MM.1S (cell line): ENCODE measurements around the gene PIAS3.
"Not testable (repeated sequence)": the region's sequence is repeated elsewhere in the genome, so short reads cannot be mapped to it uniquely, and the experiment has no call there.

Source experiments
- DNase-seq: peaks from one replicate; pipeline ENCODE4 v3.0.0-alpha.2; 2015
- H2AFZ ChIP-seq: fragments of 300-600 bp; sonication (generic); 2 replicates; pipeline ENCODE4 v1.6.0; 2016; ENCODE audit warnings: antibody characterized with exemption, low read length
- H3F3A ChIP-seq: fragments of 300-600 bp; sonication (generic); 2 replicates; pipeline ENCODE4 v1.6.1; 2016; ENCODE audit warnings: mild to moderate bottlenecking, antibody characterized with exemption, low read length, moderate library complexity, mixed read lengths; ENCODE audit not compliant: insufficient read depth
- H3K27ac ChIP-seq: fragments of 300-600 bp; sonication (generic); 2 replicates; pipeline ENCODE4 v1.5.1; 2016; ENCODE audit warnings: mild to moderate bottlenecking, low read length
- H3K27me3 ChIP-seq: fragments of 300-600 bp; sonication (generic); replicated peaks from 2 replicates; pipeline ENCODE4 v1.6.0; 2016; ENCODE audit warnings: low read length; ENCODE audit not compliant: insufficient read depth
- H3K36me3 ChIP-seq: fragments of 300-600 bp; sonication (generic); replicated peaks from 2 replicates; pipeline ENCODE4 v1.6.1; 2016; ENCODE audit warnings: mild to moderate bottlenecking, low read length, mixed read lengths; ENCODE audit not compliant: insufficient read depth
- H3K4me1 ChIP-seq: fragments of 300-600 bp; sonication (generic); 2 replicates; pipeline ENCODE4 v1.6.1; 2016; ENCODE audit warnings: low read length, mixed read lengths
- H3K4me2 ChIP-seq: fragments of 300-600 bp; sonication (generic); 2 replicates; pipeline ENCODE4 v1.6.0; 2016; ENCODE audit warnings: low read depth, low read length
- H3K4me3 ChIP-seq: fragments of 300-600 bp; sonication (generic); 2 replicates; pipeline ENCODE4 v1.5.1; 2016; ENCODE audit warnings: low read length, mixed read lengths
- H3K79me2 ChIP-seq: fragments of 300-600 bp; sonication (generic); 2 replicates; pipeline ENCODE4 v1.6.1; 2016; ENCODE audit warnings: mixed run types, low read length, mixed read lengths
- H3K9ac ChIP-seq: fragments of 300-600 bp; sonication (generic); 2 replicates; pipeline ENCODE4 v1.6.1; 2016; ENCODE audit warnings: low read length, mixed read lengths
- H3K9me2 ChIP-seq: fragments of 300-600 bp; sonication (generic); replicated peaks from 2 replicates; pipeline ENCODE4 v1.6.1; 2016; ENCODE audit warnings: mild to moderate bottlenecking, low read length, mixed read lengths; ENCODE audit not compliant: insufficient read depth
- H3K9me3 ChIP-seq: fragments of 300-600 bp; sonication (generic); replicated peaks from 2 replicates; pipeline ENCODE4 v1.6.1; 2016; ENCODE audit warnings: mild to moderate bottlenecking, low read length, mixed read lengths; ENCODE audit not compliant: insufficient read depth
- H4K20me1 ChIP-seq: fragments of 300-600 bp; sonication (generic); 2 replicates; pipeline ENCODE4 v1.6.1; 2016; ENCODE audit warnings: mild to moderate bottlenecking, low read length, moderate library complexity, mixed read lengths; ENCODE audit not compliant: insufficient read depth
- EZH2 ChIP-seq: fragments of 300-600 bp; sonication (generic); optimal IDR thresholded peaks from 2 replicates; pipeline ENCODE3; 2017; ENCODE audit warnings: low read depth, mild to moderate bottlenecking, antibody characterized with exemption, low read length, mixed read lengths
- EZH2phosphoT487 ChIP-seq: fragments of 300-600 bp; sonication (generic); IDR thresholded peaks from 2 replicates; pipeline ENCODE4 v1.6.1; 2018; ENCODE audit warnings: antibody characterized with exemption, low read length
- TF ChIP-seq, protein P1 (sequence below): fragments of 300-600 bp; sonication (generic); IDR thresholded peaks from 2 replicates; pipeline ENCODE4 v1.5.1; 2016; ENCODE audit warnings: antibody characterized with exemption, low read length, mixed read lengths

Gene PIAS3

DNA sequence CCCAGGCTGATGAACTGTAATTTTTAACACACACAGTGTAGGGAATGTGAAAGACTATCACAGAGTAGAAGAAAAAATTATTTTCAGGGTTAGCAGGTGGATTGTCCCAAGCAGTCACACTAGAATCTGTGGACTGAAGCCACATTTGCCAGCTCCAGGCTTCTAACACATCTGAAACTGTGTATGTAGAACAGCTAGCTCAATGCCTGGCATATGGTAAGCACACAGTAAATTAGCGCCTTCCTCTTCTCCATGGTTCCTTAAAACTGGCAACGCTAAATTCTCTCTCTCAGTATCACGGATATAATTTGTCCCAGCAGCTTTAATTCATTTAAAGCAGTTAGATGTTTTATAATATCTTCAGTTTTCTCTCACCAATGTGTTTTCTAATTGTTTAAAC, 15.8 kb downstream of the PIAS3 start:
- Histone ChIP-seq H3K4me1 (peaks cover 14% of the 10 kb centered on the region), H3K9me2 (no peaks in the 10 kb centered on the region), H2AFZ (no peak overlapping the region), H3K4me2 (no peak overlapping the region), H3F3A (peaks cover 27% of the 10 kb centered on the region), H3K9me3 (no peaks in the 10 kb centered on the region), H3K36me3 (peaks cover 12% of the 10 kb centered on the region; the same call in 1 of the 2 replicates), H3K4me3 (no peak overlapping the region), H3K79me2 (no peaks in the 10 kb centered on the region), H3K27ac (no peak overlapping the region), H4K20me1 (no peaks in the 10 kb centered on the region), H3K9ac (no peak overlapping the region), H3K27me3 (no peaks in the 10 kb centered on the region)
- no peak for DNase-seq
- TF ChIP-seq EZH2 (no peak), EZH2phosphoT487 (no peak)
- TF ChIP-seq, protein P1, sequence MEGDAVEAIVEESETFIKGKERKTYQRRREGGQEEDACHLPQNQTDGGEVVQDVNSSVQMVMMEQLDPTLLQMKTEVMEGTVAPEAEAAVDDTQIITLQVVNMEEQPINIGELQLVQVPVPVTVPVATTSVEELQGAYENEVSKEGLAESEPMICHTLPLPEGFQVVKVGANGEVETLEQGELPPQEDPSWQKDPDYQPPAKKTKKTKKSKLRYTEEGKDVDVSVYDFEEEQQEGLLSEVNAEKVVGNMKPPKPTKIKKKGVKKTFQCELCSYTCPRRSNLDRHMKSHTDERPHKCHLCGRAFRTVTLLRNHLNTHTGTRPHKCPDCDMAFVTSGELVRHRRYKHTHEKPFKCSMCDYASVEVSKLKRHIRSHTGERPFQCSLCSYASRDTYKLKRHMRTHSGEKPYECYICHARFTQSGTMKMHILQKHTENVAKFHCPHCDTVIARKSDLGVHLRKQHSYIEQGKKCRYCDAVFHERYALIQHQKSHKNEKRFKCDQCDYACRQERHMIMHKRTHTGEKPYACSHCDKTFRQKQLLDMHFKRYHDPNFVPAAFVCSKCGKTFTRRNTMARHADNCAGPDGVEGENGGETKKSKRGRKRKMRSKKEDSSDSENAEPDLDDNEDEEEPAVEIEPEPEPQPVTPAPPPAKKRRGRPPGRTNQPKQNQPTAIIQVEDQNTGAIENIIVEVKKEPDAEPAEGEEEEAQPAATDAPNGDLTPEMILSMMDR, result no peak

DNA sequence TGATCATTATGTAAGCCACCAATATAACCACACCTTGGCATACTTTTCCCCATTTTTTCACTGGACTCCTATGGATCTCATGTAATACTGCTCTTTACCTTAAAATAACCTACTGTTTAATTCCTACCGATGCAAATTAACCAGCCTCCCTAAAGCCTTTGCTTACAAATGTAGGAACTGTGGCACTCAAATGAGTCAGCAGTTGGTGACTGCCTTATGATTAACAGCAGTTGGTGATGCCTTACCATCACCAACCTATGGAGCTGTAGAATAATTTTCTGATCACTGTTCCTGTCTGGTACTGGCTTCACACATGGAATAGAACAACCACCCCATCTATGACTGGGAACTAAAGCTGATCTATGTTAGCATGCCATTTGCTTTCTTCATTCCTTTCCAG, 21.2 kb downstream of the PIAS3 start:
- Histone ChIP-seq H3K36me3 (peaks cover 26% of the 10 kb centered on the region; the same call in 1 of the 2 replicates), H3K27me3 (no peaks in the 10 kb centered on the region), H3K4me1 (no peaks in the 10 kb centered on the region), H3K9me3 (no peaks in the 10 kb centered on the region), H3K9ac (no peak overlapping the region), H2AFZ (no peak overlapping the region), H3K4me3 (no peak overlapping the region), H4K20me1 (no peaks in the 10 kb centered on the region), H3K4me2 (no peak overlapping the region), H3K9me2 (no peaks in the 10 kb centered on the region), H3F3A (no peaks in the 10 kb centered on the region), H3K79me2 (no peaks in the 10 kb centered on the region), H3K27ac (no peak overlapping the region)
- no peak for DNase-seq
- TF ChIP-seq EZH2phosphoT487 (no peak), EZH2 (no peak)
- TF ChIP-seq, protein P1, result no peak

DNA sequence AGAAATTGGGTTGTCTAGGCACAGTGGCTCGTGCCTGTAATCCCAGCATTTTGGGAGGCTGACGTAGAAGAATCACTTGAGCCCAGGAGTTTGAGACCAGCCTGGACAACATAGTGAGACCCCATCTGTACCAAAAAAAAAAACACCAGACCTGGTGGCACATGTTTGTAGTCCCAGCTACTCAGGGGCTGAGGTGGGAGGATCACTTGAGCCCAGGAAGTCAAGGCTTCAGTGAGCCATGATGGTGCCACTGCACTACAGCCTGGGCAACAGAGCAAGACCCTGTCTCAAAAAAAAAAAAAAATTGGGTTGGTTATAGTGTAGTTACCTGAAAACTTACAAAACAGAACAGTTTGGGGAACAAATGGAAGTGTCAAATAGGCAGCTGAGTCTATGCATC, 28.1 kb downstream of the PIAS3 start:
- H3K36me3 ChIP-seq, result peaks cover 33% of the 10 kb centered on the region
- peaks cover 26% of the 10 kb centered on the region for H3K4me1 ChIP-seq
- not testable (repeated sequence) for H3K9me3 ChIP-seq, H3K9me2 ChIP-seq, H4K20me1 ChIP-seq, H3K4me2 ChIP-seq, H3K9ac ChIP-seq, H3K4me3 ChIP-seq, H2AFZ ChIP-seq, H3K27me3 ChIP-seq, H3K27ac ChIP-seq, DNase-seq
- H3K79me2 ChIP-seq, result peaks cover 19% of the 10 kb centered on the region
- H3F3A ChIP-seq, result peaks cover 13% of the 10 kb centered on the region

DNA sequence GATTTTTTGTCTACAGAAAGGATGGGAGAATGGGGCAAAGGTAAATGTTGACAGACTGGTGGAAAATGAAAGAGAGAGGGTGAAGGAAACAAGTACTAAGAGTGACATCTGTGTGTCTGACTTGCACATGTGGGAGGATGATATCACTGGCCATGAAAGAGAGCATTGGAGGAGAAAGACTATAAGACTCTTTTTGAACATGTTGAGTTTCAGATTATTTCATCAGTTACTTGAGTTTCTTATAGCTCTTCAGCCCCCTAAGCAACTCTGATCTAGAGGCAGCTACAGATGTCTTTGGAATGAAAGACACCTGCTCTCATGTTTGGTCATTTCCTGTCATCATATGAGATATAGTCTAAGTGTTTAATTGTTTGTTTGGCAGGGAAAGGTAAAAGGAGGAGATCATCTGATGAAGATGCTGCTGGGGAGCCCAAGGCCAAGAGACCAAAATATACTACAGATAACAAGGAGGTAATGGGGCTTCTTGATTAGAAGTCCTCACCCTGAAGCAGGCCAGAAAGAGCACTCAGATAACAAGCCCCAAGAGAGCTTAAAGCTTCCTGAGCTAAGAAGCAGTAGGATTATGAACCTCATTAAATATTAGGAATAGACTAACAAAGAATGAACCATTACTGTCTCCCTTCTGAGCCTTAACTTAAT, 30.4 kb downstream of the PIAS3 start:
- Histone ChIP-seq H3K4me1 (peaks cover 33% of the 10 kb centered on the region), H3K27me3 (no peaks in the 10 kb centered on the region), H3K4me3 (no peak overlapping the region), H4K20me1 (no peaks in the 10 kb centered on the region), H3K9ac (peak overlapping the region; percentile 6; the same call in 1 of the 2 replicates), H3K36me3 (peaks cover 31% of the 10 kb centered on the region), H3K4me2 (peak overlapping the region; percentile 5; the same call in 1 of the 2 replicates), H3K9me3 (no peaks in the 10 kb centered on the region), H3K27ac (peak overlapping the region; percentile 68), H3K9me2 (no peaks in the 10 kb centered on the region), H2AFZ (no peak overlapping the region), H3F3A (peaks cover 17% of the 10 kb centered on the region), H3K79me2 (peaks cover 38% of the 10 kb centered on the region)
- no peak for TF ChIP-seq EZH2
- TF ChIP-seq, protein P1, result no peak
- no peak for TF ChIP-seq EZH2phosphoT487
- DNase-seq, result no peak
